NCI-H1694 treated with DMSO at 0.1 percent for 48 hours (cell line): ENCODE data around the gene RBM8A.

ENCODE experiments used
- DNase-seq: peaks from one replicate; lab custom pipeline; 2025; lab: John Stamatoyannopoulos, UW

The RBM8A gene

GRCh38 chr1:145916745-145917144, 10.5 kb downstream of the RBM8A start:
- DNase-seq, result no peak

DNA sequence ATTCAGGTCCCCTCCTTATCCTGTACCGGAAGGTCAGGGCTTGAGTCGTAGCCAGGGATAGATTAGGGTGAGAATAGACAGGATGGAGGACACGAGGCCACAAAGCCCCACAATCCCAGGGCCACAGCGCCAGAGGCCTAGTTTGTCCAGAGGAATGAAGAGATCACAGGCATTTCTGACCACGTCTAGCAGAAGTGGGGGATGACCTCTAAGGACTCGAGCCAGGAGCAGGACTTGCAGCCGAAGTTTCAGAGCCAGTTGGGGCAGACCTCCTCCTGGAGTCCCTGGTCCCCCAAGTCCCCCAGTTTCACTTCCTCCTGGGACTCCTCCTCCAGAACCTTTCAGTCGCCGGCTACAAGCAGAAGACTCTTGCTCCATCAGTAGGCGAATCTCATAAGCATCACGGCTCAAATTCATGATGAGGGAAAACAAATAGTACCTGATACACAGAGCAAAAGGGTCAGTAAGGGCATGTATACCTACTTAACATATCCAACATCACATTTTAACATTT, 15.1 kb downstream of the RBM8A start:
- no peak for DNase-seq

GRCh38 chr1:145908653-145909052, 18.6 kb downstream of the RBM8A start:
- DNase-seq, result no peak

- no peak for DNase-seq
Observed at GRCh38 chr1:145906954-145907753, 20.1 kb downstream of the RBM8A start.

DNA sequence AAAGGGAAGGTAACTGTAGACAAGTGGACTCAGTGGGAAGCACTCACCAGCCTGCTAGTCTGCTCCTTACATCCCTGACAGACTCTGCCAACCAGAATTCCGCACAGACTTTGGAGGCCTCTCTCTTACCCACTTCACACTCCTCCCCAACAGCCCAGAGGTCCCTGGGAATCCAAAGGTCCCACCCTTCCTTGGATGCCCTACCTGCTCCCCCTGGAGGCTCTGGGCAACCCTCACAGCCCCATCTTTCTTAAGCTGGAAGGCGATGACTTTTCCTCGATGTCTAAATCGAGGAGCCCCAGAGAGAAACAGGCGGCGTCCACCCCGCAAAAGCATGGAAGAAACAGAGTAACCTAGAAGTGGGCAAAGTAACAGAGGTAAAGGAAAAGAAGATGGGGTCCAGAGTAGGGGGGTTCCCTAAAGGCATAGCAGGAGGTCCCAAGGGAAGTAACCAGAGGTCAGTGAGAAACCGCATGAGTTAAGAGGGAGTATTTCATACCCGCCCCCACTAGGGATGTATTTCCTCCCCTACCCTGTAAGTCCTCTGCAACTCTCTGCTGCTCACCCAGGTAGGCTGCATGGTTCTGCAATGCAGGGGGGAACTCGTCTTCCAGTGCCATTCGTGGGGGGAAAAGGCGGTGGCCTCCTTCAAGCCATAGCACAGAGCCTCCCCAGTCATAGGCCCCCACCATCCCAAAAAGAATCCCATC, 25.8 kb downstream of the RBM8A start:
- no peak for DNase-seq

GRCh38 chr1:145898756-145899155, 28.5 kb downstream of the RBM8A start:
- no peak for DNase-seq

- DNase-seq, result no peak
Observed at GRCh38 chr1:145897969-145898368, 29.3 kb downstream of the RBM8A start.

DNA sequence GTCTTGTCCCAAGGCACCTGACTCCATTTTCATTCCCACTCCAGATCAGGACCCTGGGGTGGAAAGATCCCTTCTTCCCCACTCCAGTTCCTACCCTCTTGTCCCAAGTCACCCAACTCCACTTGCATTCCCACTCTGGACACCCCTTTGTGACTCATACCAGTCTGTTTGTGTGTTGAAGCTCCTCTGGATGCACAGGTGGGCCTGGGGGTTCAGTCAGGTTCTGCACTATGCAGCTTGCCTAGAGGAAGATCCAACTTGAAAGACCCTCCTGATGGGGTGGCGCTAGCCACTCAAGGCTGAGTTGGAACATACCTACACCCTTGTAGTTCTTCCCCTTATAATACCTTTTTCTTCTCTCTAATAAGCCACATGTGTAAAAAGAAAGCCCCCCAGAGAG, 31.8 kb downstream of the RBM8A start:
- DNase-seq, result no peak

DNA sequence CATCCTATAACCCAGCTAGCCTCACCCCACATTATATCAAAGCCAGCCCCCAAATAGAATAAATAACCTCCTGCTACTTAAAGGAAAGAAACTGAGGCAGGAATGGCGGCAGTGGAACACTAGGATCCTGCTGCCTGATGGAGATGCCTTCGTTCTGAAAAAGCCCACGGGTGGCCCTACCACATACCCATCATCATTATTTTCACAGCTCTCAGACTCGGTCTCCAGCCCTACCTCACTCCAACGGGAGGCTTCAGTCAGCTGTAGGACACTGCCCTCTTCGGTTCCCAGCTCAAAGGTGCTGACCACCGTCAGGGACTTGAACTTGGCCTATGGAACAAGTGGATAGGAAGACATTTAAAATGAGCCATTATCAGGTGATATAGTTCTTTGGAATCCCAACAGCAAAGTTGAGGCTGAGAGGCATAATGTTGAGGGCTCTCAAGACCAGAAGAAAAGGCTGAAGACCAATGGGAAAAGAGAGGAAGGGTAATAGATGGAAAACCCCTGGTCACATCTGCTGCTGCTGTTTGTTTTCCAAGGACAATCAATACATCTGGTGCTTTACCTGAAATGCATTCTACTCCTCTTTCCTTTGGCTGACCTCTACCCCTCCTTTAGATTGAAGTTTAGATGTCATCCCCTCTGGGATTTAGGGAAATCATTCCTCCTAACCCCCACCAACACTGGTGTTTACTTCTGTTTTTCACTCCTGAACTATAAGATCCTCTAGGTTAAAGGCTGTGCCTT, 33.8 kb downstream of the RBM8A start:
- no peak for DNase-seq

DNA sequence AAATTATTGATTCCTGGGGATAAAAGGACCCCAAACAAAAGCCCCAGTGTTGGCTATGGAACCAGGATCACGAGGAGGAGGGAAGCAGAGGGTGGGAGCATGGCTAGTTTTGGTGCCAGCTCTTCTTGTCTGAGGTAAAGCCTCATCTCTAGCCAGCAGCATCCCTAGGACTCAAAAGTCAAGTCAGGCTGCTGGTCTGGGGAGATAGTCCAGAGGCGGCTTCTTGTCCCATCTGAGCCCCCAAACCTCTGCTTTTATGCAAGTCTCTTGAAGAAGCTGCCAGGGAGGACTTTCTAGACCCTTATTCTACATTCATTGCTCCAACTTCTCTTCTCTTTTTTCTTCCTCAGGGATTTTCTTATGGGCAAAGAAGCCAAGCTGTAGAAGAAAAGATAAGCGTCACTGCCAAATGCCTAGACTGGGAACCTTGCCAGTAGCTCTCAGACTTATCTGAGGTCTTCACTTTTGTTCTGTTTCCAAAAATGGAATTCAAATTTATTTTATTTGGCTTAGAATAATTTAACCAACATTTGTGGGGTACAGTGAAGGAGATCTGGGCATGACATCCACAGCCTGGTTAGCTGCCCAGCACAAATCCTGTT, 34.7 kb downstream of the RBM8A start:
- DNase-seq, result no peak

DNA sequence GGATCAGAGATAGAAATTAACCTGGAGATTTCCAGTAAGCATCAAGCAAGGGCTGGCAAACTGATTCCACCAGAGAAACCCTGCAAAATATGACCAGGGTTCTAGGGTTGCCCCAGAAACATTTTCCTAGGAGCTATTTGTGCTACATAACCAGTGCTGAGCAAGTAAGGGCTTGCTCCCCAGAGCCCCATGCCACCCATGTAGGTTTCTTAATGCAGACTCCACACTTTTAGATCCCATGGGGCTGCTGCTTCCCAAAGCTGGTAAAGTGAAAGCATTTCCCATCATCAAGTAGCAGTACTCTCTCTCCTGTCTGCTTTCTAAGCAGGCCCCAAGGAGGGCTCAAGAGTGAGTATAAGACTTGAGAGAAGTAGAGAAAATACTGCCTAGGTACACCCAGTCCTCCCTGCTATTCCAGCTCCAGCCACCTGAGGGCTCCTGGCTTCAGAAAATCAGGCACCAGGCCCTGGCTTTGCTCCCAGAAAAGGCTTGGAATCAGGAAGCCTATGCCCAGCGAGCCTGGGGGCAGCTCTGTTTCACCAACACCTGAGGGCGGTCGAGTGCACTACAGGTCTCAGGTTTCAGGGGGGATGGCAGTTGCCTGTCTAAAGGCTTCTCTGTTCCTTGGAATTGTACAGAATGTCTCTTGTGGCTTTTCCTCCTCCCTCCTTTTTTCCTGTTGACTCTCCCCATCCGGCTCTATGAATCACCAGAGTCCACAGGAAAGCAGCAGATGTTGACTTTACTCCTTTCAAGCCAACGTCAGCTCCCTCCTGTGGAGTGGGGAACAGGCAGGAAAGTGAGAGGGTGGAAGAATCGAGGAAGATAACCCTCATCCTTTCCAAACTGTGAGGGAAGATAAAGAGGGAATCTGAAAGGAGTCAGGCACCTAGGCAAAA, 35.4 kb downstream of the RBM8A start:
- peak; percentile 95 for DNase-seq

DNA sequence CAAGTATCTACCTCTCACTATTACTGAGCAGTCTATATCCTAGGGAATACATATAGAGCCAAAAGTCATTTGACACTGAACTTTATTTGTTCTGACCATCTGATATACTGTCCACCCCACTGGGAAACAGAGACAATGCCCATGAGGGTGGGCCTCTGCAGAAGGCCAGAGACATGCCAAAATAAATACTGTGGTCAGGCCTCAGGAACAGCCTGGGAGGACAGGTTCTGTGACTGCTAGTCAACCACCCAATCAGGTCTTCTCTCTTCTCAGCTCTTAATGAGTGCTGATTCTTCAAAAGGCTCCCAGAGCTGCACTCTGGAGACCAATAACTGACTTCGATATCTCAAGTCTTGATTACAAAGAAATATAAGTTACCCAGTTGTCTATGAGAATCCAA, 36.1 kb downstream of the RBM8A start:
- DNase-seq, result no peak

GRCh38 chr1:145889722-145890121, 37.6 kb downstream of the RBM8A start:
- DNase-seq, result no peak

GRCh38 chr1:145887631-145888030, 39.7 kb downstream of the RBM8A start:
- no peak for DNase-seq

DNA sequence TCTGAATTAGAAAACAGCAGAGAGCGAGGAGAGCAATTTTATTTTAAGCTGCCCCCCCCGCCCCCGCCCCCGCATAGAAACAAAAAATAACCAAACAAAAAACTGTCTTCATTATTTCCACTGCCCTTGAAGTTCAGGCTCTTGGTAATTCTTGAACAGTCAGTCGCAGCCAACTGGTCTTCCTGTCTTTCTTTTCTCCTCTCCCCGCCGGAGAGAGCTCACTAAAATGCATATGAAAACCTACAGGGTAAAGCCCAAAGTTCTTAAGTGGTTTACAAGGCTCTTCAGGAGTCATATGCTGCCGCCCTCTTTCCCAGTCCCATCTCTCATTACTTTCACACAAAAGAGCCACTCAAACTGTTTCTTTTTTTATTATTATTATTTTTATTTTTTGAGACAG, 40.5 kb downstream of the RBM8A start:
- DNase-seq, result no peak

GRCh38 chr1:145886390-145886789, 40.9 kb downstream of the RBM8A start:
- DNase-seq, result no peak

DNA sequence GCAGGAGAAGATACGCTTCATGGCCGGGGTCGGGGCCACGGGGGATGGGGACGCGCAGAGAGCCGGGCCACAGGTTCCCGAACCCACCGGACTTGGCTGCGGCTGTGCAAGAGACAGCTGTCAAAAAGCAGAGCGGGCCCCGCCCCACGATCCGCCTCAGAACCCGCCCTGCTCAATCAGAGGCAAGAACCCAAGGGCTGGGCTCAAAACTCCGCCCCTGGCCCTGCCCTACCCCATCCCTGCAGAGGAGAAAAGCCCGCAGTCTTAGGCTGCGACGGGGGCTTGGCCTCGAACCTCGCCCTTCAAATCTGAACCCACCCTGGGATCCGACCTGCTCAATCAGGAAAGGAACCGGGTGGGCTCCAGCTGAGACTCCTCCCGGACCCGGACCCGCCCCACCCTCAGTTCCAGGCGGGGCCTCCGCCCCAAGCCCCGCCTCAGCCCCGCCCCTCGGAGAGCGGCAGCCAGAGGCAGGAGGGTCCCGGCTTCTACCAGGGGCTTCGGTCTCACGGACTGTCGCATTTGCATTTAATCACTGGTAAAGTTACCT, 41.5 kb downstream of the RBM8A start, which contains the start of gene ANKRD35:
ANKRD35 (minus strand) TSS at position 129 of the 550 bp plus-strand sequence; CDS start at position 21, 108 bp downstream.
- DNase-seq, result peak; percentile 60

DNA sequence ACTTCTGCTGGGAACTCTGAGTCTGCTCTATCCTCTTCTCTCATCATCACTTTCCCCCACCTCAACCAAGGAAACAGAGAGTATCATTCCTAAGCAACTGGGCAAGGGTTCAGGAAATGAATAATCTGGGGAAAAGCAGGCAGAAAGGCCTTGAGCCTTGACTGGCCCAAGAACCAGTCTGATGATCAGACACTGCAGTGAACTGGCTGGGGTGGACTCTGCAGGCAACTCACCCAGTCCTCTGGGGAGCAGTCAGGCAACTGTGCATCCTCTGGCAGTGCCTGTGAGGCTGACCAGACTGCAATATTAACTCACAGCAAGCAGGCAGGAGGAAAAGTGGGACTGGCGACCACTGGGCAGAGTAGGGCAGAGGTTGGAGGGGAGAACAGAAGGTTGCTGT, 42.6 kb downstream of the RBM8A start:
- no peak for DNase-seq

DNA sequence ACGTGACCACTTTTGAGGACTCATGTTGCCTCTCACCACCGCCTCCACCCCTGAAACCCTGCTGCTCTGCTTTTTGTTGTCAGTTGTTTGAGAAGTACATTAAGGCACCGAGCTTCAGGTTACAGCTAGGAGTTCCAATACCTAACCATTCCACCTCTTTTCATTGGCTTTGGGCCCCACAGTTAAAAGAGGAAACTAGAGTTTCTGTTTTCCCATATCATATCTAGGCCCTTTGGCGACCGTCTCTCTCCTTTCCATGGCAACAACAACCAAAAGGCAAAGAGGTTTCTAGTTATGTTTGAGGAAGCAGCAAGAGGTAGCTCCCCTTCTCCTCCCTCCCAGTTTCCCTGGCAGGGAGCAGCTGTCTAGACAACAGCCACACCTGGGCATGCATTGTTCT, 47.5 kb downstream of the RBM8A start:
- DNase-seq, result no peak

- no peak for DNase-seq
Observed at GRCh38 chr1:145878724-145879123, 48.6 kb downstream of the RBM8A start.
